HG02970 (cell line): ENCODE results near the gene HOXB1.

Source experiments
- ATAC-seq: cut with Tn5 transposase; IDR thresholded peaks from one replicate; pipeline ENCODE4 v1.9.1; 2021; ENCODE audit warnings: mild to moderate bottlenecking, moderate library complexity, moderate number of reproducible peaks; ENCODE audit not compliant: unreplicated experiment, low FRiP score

The HOXB1 gene

DNA sequence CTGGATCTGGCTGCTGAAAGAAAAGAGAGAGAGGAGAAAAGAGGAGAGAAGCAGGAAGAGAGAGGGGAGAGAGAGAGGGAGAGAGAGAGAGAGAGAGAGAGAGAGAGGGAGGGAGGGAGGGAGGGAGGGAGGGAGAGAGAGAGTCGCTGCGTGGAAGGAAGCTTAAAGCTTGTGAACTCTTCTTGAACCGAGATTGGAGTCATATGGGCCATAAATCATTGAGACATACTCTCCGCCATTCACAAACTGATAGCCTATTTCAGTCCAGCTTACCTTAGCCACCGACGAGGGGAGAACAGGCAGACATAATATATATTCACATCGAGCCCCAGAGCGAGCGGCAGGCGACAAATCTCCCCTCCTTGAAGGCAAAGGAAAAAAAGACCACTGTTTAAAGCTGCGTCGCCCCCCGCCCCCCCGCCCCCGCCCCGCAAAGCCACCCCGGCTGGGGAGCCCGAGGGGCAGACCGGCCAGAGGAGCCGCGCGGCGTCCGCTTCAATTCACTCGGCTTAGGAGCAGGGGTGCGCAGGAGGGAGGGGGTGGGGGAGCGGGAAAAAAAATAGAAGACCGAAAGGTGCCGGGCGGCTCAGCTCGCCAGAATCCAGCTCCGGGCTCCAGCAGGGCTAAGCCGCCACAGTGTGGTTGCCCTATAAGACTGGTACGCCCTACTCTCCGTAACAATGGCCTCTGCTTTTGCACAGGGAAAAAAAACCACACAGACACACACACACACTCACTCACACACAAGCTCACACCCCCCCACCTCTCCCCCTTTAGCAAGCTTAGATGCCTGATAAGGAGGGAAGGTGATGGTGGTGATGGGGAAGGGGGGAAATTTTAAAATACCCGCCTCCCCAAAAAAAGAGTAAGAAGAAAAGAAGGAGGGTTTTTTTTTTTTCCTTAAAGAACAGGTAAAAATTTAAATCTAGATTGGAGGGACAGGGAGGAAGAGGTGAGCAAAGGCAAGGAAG lies 24.7 kb upstream of the HOXB1 start:
- ATAC-seq: no peak

DNA sequence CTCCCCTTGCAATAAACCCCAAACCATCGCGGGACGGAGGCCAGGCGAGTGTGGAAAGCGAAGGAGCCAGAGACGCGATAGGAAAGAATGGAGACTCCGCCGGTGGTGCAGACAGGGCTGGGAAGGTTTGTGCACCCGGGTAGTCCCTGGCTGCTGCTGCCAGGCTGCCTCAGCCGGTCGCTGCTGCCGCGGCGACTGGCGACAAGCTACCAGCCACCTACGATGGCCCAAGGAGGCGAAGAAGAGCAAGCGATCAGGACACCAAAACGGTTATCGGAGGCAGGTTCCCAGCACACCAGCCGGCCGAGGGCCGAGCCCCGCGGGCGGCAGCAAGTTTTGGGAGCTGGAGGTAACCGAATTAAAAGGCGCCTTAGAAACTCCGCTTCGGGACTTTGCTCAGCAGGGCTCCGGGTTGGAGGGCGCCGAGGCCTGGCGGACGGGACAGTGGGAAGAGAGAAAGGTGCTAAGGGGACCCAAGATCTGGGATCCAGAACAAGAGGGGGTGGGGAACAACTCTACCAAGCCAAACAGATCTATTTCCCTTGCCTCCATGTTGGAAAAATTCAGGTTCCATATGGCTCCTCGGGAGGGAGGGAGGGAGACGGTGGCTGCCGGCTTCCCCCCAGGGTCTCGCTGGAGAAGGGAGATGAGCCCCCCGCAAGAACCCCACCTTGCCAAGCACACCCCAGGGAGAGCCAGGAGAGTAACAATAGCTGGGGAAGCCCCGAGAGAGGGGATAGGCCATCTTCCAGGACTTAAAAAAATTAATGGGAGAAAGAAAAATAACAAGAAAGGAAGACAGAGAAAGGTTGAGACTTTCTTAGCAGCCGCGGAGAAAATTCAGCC lies 23.8 kb upstream of the HOXB1 start:
- ATAC-seq: no peak

DNA sequence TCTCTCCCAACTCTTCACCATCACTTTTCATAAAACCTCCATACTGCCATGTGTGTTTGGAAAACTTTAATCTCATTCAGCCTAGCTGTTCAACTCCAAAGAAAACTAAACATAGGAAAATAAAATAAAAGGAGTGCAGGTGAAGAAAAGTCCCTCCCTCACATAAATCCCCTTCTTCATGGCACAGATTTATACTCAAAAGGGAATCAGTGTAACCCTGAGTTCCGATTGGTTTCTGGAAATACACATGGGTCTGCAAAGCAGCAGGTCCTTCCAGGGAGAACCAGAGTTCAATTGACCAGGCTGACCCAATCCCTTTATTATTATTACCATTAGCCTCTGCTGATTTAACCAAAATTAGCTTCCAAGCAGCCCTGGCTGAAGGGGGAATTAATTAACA lies 23.0 kb upstream of the HOXB1 start:
- no peak for ATAC-seq

DNA sequence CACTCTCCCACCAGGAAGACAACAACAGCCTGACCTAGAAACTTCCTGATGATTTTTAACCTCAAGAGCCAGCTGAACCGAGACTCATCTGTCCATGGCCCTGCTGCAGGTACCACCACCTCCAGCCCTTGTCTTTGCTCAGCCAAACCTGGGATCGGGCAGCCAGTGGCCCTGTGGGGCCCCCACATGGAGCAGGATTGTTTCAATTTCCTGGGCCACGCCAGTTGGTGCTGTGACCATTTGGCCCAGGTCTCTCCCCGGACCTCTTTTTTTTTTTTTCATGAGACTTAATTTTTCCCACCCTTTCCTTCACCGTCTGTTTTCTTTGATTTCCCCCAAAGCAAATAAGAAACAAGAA lies 22.4 kb upstream of the HOXB1 start:
- no peak for ATAC-seq

DNA sequence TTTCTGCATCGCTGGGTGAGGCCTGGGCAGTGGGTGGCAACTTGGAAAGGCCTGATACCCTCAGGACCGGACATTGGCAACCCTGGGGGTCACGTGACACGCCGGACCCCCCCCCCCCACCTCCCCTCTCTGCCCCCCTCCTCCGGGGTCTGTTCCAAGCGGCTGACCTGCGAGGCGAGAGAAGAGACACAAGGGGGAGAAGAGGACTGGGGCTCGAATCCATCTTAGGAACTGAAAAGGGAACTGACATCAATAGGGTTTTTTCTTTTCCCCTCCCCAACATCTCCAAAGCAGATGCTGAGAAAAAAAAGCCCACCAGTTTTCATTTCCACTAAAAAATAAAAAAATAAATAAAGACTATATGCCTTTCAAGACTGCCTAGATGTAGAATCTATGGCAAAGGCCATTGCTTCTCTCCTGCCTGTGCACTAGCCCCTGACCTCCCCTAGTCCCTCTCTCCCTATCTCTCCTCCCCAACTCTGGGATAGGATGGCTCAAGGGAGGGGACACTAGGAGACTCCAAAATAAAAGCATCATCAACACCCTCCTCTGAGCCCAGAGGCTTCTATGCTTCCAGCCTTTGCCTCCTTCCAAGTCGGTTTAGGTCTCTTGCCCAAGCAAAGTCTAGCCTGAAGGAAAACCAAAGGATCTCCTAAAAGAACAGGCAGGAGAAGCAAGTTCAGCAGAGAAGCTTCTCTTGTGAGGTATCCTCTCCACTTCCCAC lies 21.8 kb upstream of the HOXB1 start:
- ATAC-seq: no peak

DNA sequence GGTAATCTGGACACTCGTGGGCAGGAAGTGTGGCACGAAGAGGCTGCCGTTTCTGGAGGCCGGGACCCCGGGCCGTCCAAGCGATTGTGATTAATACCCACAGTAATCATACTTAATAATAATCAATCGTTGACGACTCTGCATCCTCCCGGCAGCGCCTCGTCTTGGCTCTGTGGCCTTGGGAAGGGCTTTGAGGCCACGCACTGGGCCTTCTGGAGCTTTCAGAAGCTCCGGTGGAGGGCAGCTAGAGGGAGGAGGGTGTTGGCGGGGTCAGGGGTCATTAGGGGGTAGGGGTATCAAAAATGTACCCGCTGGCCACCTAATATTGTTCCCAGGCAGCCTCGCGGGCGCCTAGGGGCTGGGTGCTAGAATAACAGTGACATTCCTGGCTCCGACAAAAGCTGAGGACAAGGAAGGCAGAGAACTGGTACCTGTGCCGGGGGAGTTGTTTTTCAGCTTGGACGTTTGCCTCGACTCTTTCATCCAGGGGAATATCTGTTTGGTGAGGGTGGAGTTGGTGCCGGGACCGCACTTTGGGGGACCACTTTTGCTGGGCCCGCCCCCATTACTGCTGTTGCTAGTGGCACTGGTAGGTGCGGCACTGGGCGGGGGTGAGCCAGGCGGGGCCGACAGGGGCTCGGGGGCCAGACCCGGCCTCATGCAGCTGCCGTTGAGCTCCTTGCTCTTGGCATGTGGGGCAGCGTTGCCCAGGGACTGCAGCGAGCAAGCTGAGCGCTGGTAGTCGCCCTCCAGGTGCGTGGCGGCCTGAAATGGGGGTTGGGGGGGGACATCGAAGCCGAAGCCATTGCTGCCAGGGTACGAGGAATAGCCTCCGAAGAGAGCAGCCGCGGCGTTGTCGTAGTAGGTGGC lies 21.0 kb upstream of the HOXB1 start:
- no peak for ATAC-seq

DNA sequence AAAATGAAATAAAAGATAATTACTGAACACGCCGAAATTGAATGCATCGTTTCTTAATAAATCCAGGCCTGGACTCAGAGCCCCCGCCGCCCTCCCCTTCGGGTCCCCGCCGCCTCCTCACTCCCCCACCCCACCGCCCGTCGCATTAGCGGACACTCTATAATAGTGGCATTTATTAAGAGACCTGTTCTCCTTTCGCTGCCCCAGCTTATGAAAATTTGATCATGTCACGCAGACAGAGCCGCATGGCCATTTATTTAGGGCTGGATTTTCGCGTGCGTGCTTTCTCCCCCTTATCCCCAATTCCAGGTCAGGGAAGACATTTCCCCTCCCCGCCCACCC lies 20.4 kb upstream of the HOXB1 start:
- no peak for ATAC-seq

GRCh38 chr17:48550502-48551213 lies 19.8 kb upstream of the HOXB1 start:
- ATAC-seq: no peak

DNA sequence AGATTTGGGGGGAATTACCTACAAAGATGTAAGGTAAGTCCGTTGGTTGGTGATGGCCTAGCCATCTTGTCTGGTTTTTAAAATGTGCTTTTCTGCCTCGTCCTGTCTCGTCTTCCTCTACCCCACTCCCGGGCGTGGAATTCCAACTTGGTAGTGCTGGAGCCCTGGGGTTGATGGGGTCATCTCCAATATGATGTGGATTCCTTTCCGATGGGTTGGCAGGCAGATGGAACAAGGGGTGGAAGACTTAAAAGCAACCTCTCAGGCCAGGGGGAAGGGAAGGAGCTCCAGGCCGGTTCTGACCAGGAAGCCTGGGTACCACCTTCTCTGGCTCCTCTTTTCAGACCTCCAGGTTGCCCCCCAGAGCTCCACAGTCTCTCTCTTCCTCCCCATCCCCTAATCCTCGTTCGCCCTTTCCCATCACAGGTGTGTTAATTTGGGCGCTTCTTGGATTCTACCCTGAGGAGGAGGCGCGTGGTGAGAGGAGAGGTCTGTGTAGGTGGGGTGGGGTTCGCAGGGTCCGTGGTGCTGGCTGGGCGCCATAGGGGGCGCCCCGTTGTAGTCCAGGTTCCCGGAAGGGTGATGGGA lies 19.2 kb upstream of the HOXB1 start:
- ATAC-seq: no peak

GRCh38 chr17:48549281-48549630 lies 18.4 kb upstream of the HOXB1 start:
- ATAC-seq: no peak

- ATAC-seq: no peak
Observed at GRCh38 chr17:48548523-48549280, 17.9 kb upstream of the HOXB1 start.

- no peak for ATAC-seq
Observed at GRCh38 chr17:48547808-48548522, 17.2 kb upstream of the HOXB1 start.

DNA sequence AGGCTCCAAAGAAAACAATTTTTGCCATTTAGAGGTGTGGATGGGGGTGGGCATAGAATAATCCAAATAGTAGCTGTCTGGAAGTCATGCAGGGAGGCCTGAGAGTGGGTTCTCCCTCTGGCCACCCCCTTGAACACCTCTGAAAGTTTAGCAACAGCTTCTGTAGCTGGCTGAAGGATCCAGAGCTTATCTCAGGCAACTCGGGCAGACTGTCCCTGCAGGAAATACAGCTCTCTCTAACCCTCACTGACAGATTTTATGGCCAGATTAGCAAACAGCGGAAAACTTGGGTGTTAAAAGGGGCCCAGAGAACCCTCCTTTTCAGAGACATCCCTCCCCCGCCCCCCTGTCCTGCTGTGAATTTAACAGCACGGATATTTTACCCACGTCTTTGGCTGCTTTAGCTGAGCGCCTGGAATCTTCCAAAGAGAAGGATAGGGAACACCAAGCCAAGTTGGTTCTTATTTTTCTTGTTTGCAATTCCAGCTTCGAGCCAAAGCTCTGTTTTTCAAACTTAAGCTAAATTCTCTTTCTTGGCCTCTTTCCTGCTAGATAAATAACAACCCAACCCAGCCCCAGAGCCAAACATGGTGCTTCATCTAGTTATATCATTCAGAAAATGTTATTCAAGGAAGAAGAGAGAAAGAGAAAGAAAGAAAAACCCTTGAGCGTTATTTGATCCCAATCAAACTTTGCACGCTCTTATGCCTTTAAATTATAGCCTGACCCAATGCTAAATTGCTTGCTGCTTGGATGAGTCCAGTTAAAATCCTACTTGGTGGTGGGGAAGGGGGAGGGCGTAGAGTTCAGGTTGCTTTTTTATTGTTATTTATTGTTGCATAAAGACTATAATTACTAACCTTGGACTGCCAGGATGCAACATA lies 16.4 kb upstream of the HOXB1 start:
- no peak for ATAC-seq

GRCh38 chr17:48546137-48546923 lies 15.5 kb upstream of the HOXB1 start:
- no peak for ATAC-seq

- no peak for ATAC-seq
Observed at GRCh38 chr17:48545539-48545938, 14.7 kb upstream of the HOXB1 start.

DNA sequence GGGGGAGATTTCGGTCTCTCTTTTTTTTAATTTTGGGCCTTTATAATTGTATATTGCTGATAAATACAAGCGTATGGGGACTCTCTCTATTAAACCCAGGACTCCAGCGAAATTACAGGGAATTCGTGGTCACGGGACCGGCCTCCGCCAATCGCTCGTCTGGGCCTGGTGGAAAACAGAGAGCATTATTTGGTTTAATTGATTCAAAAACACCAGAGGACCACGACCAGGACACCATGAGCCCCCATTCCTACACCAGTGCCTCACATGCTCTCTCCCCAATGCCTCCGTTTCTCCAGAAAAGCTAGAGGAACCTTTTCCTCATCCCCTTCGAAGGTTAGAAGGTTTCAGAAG lies 14.2 kb upstream of the HOXB1 start, which contains the start of gene HOXB2:
HOXB2 (minus strand) TSS at position 88 of the 354 bp plus-strand sequence. CDS start 198 bp downstream, outside the sequence.
- ATAC-seq: no peak
